ENCODE results near the gene SETD9. TPM values are rescaled to one million over a fixed set of nuclear protein-coding genes. Genes with fewer than 3 reads are reported as not detected.
A peak's percentile ranks its signal among the peaks of the same experiment; 100 is the strongest.

Gene SETD9
- total RNA-seq, 1 donor from 2014 or later = 15.8 TPM

DNA sequence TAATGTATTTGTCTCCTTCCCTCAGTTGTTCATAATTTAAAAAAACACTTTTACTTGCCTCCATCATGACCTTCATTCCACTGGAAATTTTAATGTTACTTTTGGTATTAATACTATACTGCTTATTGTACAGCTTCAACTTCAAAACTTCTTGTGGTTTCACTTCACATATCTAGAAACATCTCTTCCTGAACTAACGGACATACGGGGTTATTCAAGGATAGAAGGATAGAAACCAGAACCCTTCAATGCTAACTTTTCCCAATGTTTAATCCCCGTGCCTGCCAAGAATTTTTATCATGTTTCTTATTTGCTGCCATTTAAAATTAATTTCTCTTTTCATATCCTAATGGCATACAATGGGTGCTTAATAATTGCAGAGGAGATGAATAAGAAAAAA lies 36.3 kb upstream of the SETD9 start:
- H3K27me3 Mint-ChIP-seq (ENCODE audit: unreplicated experiment) = no peaks in the 10 kb centered on the region
- H3K9me3 Mint-ChIP-seq (ENCODE audit: unreplicated experiment) = no peaks in the 10 kb centered on the region
- no peaks in the 10 kb centered on the region for H3K36me3 Mint-ChIP-seq (ENCODE audit: unreplicated experiment)
- TF ChIP-seq, protein P1, sequence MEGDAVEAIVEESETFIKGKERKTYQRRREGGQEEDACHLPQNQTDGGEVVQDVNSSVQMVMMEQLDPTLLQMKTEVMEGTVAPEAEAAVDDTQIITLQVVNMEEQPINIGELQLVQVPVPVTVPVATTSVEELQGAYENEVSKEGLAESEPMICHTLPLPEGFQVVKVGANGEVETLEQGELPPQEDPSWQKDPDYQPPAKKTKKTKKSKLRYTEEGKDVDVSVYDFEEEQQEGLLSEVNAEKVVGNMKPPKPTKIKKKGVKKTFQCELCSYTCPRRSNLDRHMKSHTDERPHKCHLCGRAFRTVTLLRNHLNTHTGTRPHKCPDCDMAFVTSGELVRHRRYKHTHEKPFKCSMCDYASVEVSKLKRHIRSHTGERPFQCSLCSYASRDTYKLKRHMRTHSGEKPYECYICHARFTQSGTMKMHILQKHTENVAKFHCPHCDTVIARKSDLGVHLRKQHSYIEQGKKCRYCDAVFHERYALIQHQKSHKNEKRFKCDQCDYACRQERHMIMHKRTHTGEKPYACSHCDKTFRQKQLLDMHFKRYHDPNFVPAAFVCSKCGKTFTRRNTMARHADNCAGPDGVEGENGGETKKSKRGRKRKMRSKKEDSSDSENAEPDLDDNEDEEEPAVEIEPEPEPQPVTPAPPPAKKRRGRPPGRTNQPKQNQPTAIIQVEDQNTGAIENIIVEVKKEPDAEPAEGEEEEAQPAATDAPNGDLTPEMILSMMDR (IDR thresholded peaks at IDR 0.05; ENCODE audit: partially characterized antibody, unreplicated experiment) = no peak
- no peak overlapping the region for H3K4me3 Mint-ChIP-seq (ENCODE audit: unreplicated experiment)
- DNase-seq = no peak
- no peaks in the 10 kb centered on the region for H3K4me1 Mint-ChIP-seq (ENCODE audit: low read depth, unreplicated experiment)
- H3K27ac Mint-ChIP-seq (ENCODE audit: unreplicated experiment) = no peak overlapping the region

DNA sequence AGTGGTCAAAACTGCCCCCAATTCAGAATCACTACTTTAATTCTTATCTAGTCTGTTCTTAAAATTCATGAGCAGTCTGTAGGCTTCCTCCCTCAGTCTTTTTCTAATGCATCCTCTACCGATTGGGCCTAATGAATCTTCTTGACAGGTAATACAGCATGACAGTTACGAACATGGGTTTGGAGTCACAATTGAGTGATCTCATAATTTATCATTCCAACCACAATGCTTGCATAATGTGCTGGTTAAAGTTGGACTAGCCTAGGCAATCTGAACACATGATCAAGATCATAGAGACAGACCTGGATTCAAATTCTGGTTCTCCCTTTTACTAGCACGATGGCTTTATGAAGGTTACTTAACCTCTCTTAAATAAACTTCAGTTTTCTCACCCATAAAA lies 33.1 kb upstream of the SETD9 start:
- Mint-ChIP-seq H3K4me3 (ENCODE audit: unreplicated experiment) (no peak overlapping the region), H3K9me3 (ENCODE audit: unreplicated experiment) (no peaks in the 10 kb centered on the region), H3K27me3 (ENCODE audit: unreplicated experiment) (no peaks in the 10 kb centered on the region), H3K36me3 (ENCODE audit: unreplicated experiment) (no peaks in the 10 kb centered on the region), H3K27ac (ENCODE audit: unreplicated experiment) (no peak overlapping the region), H3K4me1 (ENCODE audit: low read depth, unreplicated experiment) (no peaks in the 10 kb centered on the region)
- DNase-seq = no peak
- TF ChIP-seq, protein P1 (IDR thresholded peaks at IDR 0.05; ENCODE audit: partially characterized antibody, unreplicated experiment) = no peak

DNA sequence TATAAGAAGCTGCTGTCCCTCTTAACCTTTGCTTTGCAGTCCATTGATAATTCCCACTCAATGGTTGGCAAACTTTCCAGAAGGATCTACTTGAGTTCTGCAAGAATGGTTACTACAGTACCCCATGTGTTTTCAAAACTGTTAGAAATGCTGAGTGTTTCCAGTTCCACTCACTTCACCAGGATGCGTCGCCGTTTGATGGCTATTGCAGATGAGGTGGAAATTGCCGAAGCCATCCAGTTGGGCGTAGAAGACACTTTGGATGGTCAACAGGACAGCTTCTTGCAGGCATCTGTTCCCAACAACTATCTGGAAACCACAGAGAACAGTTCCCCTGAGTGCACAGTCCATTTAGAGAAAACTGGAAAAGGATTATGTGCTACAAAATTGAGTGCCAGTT lies 27.8 kb upstream of the SETD9 start:
- H3K36me3 Mint-ChIP-seq (ENCODE audit: unreplicated experiment) = peaks cover 8% of the 10 kb centered on the region
- H3K4me3 Mint-ChIP-seq (ENCODE audit: unreplicated experiment) = no peak overlapping the region
- TF ChIP-seq, protein P1 (IDR thresholded peaks at IDR 0.05; ENCODE audit: partially characterized antibody, unreplicated experiment) = no peak
- no peaks in the 10 kb centered on the region for H3K9me3 Mint-ChIP-seq (ENCODE audit: unreplicated experiment)
- DNase-seq = no peak
- peaks cover 8% of the 10 kb centered on the region for H3K4me1 Mint-ChIP-seq (ENCODE audit: low read depth, unreplicated experiment)
- H3K27me3 Mint-ChIP-seq (ENCODE audit: unreplicated experiment) = peaks cover 2% of the 10 kb centered on the region
- H3K27ac Mint-ChIP-seq (ENCODE audit: unreplicated experiment) = peak overlapping the region; percentile 1

DNA sequence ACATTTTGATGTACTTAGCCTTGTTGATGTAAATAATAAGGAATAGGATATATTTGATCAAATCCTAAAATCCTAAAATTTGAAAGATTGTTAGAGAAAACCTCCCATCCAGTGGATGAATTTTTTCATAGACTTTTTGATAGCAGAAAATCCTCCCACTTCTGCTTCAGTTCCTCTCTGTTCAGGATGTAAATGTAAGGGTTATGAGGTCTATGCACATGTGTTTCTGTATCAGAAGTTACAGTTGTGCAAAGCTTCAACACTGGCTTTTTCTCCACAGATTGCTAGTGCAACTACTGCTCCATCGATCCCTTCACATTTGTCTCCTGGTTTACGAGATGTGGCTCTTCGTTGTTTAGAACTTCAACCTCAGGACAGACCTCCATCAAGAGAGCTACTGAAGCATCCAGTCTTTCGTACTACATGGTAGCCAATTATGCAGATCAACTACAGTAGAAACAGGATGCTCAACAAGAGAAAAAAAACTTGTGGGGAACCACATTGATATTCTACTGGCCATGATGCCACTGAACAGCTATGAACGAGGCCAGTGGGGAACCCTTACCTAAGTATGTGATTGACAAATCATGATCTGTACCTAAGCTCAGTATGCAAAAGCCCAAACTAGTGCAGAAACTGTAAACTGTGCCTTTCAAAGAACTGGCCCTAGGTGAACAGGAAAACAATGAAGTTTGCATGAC lies 16.0 kb upstream of the SETD9 start:
- H3K4me3 Mint-ChIP-seq (ENCODE audit: unreplicated experiment) = no peak overlapping the region
- H3K27me3 Mint-ChIP-seq (ENCODE audit: unreplicated experiment) = no peaks in the 10 kb centered on the region
- H3K36me3 Mint-ChIP-seq (ENCODE audit: unreplicated experiment) = no peaks in the 10 kb centered on the region
- H3K4me1 Mint-ChIP-seq (ENCODE audit: low read depth, unreplicated experiment) = no peaks in the 10 kb centered on the region
- no peak for DNase-seq
- H3K9me3 Mint-ChIP-seq (ENCODE audit: unreplicated experiment) = no peaks in the 10 kb centered on the region
- no peak overlapping the region for H3K27ac Mint-ChIP-seq (ENCODE audit: unreplicated experiment)
- TF ChIP-seq, protein P1 (IDR thresholded peaks at IDR 0.05; ENCODE audit: partially characterized antibody, unreplicated experiment) = no peak

DNA sequence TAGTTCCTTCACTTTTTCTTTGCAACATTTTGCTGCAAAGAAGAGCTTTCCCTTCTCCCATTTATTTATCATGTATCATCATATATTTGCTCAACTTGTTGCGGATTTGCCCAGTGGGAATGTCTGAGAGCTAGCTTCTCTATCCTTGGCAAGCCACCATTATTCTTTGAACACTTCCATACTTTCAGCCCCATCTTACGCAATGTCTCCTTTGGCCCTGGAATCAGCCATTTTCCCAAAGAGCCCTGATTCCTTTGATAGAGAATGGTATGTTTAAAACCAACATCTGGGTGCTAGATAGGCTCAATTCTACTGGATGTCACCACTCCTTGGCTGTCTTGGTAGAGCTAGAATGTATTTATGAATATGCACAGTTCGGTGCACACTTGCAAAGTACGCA lies 12.6 kb upstream of the SETD9 start:
- Mint-ChIP-seq H3K4me3 (ENCODE audit: unreplicated experiment) (no peak overlapping the region), H3K27me3 (ENCODE audit: unreplicated experiment) (no peaks in the 10 kb centered on the region), H3K27ac (ENCODE audit: unreplicated experiment) (no peak overlapping the region), H3K9me3 (ENCODE audit: unreplicated experiment) (no peaks in the 10 kb centered on the region), H3K36me3 (ENCODE audit: unreplicated experiment) (no peaks in the 10 kb centered on the region), H3K4me1 (ENCODE audit: low read depth, unreplicated experiment) (no peaks in the 10 kb centered on the region)
- DNase-seq = no peak
- TF ChIP-seq, protein P1 (IDR thresholded peaks at IDR 0.05; ENCODE audit: partially characterized antibody, unreplicated experiment) = no peak
